Measurements from ENCODE around the gene ZNF239. TPM values are rescaled to one million over a fixed set of nuclear protein-coding genes. Genes with fewer than 3 reads are reported as not detected.
A peak's percentile ranks its signal among the peaks of the same experiment; 100 is the strongest.

Gene ZNF239
- total and polyA plus RNA-seq, 12 donors = 1.3 to 7.5 (median 2.8) TPM

GRCh38 chr10:43616697-43617370 is 42.4 kb upstream of the ZNF239 start:
- Histone ChIP-seq H3K9me3 (replicated peaks in 1 of 3) (peaks cover 5 to 13% (median 7%) of the 10 kb centered on the region in 3 donors), H3K27ac (no peak overlapping the region), H3K27me3 (no peaks in the 10 kb centered on the region), H3K4me1 (replicated peaks in 1 of 2) (no peaks in the 10 kb centered on the region), H3K4me3 (no peak overlapping the region), H3K36me3 (replicated peaks in 1 of 2) (no peaks in the 10 kb centered on the region)
- 80 to 90% (median 86%) methylated on average over 6 of the region's 6 CpGs for WGBS, 4 donors
- no peak for DNase-seq
- intact Hi-C loops (cut with DNase I) = no loop called here
- TF ChIP-seq, protein P1, sequence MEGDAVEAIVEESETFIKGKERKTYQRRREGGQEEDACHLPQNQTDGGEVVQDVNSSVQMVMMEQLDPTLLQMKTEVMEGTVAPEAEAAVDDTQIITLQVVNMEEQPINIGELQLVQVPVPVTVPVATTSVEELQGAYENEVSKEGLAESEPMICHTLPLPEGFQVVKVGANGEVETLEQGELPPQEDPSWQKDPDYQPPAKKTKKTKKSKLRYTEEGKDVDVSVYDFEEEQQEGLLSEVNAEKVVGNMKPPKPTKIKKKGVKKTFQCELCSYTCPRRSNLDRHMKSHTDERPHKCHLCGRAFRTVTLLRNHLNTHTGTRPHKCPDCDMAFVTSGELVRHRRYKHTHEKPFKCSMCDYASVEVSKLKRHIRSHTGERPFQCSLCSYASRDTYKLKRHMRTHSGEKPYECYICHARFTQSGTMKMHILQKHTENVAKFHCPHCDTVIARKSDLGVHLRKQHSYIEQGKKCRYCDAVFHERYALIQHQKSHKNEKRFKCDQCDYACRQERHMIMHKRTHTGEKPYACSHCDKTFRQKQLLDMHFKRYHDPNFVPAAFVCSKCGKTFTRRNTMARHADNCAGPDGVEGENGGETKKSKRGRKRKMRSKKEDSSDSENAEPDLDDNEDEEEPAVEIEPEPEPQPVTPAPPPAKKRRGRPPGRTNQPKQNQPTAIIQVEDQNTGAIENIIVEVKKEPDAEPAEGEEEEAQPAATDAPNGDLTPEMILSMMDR (IDR thresholded peaks at IDR 0.05) = no peak
- TF ChIP-seq POLR2A (IDR thresholded peaks at IDR 0.05) = no peak

- Histone ChIP-seq H3K9me3 (replicated peaks in 1 of 3) (peaks cover 0 to 2% (median 0%) of the 10 kb centered on the region in 3 donors), H3K4me3 (no peak overlapping the region), H3K27ac (no peak overlapping the region), H3K4me1 (replicated peaks in 1 of 2) (peaks cover 0 to 7% of the 10 kb centered on the region in 2 donors), H3K27me3 (no peaks in the 10 kb centered on the region), H3K36me3 (replicated peaks in 1 of 2) (no peaks in the 10 kb centered on the region)
- intact Hi-C loops (cut with DNase I) = no loop called here
- no peak for DNase-seq
- TF ChIP-seq, protein P1 (IDR thresholded peaks at IDR 0.05) = no peak
- no peak for TF ChIP-seq POLR2A (IDR thresholded peaks at IDR 0.05)
Observed at GRCh38 chr10:43610636-43611035, 36.2 kb upstream of the ZNF239 start.

GRCh38 chr10:43607199-43607573 is 32.8 kb upstream of the ZNF239 start:
- WGBS, 4 donors = 79 to 93% (median 84%) methylated on average over 10 of the region's 10 CpGs
- Histone ChIP-seq H3K27ac (no peak overlapping the region), H3K36me3 (replicated peaks in 1 of 2) (no peaks in the 10 kb centered on the region), H3K4me3 (peak overlapping the region in 1 of 4 donors; percentile 96), H3K9me3 (replicated peaks in 1 of 3) (no peaks in the 10 kb centered on the region), H3K4me1 (replicated peaks in 1 of 2) (peaks cover 0 to 7% of the 10 kb centered on the region in 2 donors), H3K27me3 (no peaks in the 10 kb centered on the region)
- no peak for TF ChIP-seq POLR2A (IDR thresholded peaks at IDR 0.05)
- TF ChIP-seq, protein P1 (IDR thresholded peaks at IDR 0.05) = no peak
- intact Hi-C loops (cut with DNase I) = no loop called here
- DNase-seq = no peak

DNA sequence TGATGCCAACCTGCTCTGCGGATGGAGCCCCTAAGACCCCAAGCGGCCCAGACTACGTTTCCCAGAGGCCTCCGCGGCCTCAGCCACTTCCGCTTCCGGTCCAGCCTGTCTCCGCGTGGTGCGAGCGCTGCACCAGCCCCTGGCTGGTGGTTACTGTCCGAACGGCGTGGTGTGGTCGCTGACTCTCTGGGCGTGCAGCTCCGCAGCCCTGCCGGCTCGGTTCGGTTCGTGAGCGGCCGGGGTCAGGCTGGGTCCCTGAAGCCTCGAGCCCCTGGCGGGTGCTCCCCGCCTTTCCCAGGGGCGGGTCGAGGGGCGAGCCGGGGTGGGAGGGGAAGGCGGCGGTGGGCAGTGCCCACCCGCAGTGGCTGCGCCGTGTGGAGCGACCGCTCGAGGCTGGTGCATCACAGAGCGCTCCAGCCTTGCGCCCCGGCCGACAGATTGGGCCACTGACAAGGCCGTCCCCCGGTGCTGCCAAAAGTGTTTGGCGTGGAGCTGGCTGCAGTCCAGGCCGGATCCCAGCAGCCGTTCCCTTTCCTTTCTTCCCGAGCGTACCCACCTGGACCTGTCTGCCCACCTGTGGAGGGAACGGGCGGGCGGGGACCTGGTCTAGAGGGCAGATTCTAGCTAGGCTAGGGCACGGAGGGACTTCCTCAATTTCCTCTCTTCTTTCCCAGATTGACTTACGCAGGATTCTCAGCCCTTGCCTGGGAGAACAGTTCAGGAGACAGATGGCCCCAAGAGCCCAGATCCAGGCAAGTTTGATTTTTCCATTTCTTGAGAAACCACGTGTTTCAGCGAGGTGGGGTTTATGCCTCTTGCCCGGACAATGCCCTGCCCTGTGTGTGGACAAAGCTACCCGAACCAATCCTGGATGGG is 32.1 kb upstream of the ZNF239 start, which contains the start of gene ZNF485:
ZNF485 (plus strand) TSS at position 116 of the 876 bp plus-strand sequence; CDS start at position 729, 613 bp downstream.
- Histone ChIP-seq H3K4me1 (replicated peaks in 1 of 2) (peaks cover 0 to 7% of the 10 kb centered on the region in 2 donors), H3K9me3 (replicated peaks in 1 of 3) (no peaks in the 10 kb centered on the region), H3K36me3 (replicated peaks in 1 of 2) (no peaks in the 10 kb centered on the region), H3K27ac (peak within 1 kb of the TSS in 3 of 5 donors; percentile 0 to 74 (median 71)), H3K4me3 (peak within 1 kb of the TSS; percentile 13 to 96 (median 70)), H3K27me3 (no peaks in the 10 kb centered on the region)
- 2 to 7% (median 3%) methylated on average over 25 to 58 of the region's 58 CpGs for WGBS, 4 donors
- TF ChIP-seq, protein P1 (IDR thresholded peaks at IDR 0.05) = no peak
- TF ChIP-seq POLR2A (IDR thresholded peaks at IDR 0.05) = peak in 1 of 2 donors; percentile 48
- peak; percentile 59 to 76 (median 67) for DNase-seq
- intact Hi-C loops (cut with DNase I) = no loop called here

All from adrenal gland (tissue), 12 donors.